Measurements from ENCODE around the gene FGF2. TPM values are rescaled to one million over a fixed set of nuclear protein-coding genes. Genes with fewer than 3 reads are reported as not detected.
A peak's percentile ranks its signal among the peaks of the same experiment; 100 is the strongest.

Gene FGF2
- total RNA-seq, 1 donor: 86.5 TPM

DNA sequence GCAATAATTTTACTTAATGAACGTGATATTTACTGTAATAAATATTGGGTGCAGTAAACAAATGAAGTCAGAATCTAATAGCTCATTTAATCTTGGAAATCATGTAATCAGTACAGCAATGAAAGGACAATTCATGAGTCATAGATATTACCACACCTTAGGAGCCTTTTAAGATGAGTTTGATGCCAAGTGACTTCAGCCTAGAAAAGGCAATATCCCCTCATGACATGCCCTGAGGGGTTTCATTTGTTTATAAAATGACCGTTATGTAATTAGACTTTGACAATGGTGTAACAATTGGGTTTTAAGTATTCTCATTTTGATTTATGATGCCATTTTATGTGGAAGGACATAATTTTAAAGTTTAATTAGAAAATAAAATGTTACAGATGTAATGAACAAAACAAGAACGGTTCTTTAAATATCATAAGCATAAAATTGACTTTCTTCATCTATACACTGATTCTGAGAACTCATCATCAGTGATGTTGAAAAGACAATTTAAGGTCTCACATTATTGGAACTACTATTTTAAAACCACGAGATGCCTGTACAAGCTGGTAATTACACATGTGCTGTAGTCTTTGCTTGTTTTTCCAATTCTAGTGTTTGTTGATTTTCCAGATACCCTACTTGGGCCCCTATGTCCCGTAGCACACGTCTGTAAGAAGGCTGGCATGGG, 5.0 kb downstream of the FGF2 start:
- H3K79me2 ChIP-seq (ENCODE audit: insufficient read depth, low read length): peaks cover 96% of the 10 kb centered on the region
- H3K36me3 ChIP-seq (ENCODE audit: insufficient read depth, low read length): peaks cover 49% of the 10 kb centered on the region

DNA sequence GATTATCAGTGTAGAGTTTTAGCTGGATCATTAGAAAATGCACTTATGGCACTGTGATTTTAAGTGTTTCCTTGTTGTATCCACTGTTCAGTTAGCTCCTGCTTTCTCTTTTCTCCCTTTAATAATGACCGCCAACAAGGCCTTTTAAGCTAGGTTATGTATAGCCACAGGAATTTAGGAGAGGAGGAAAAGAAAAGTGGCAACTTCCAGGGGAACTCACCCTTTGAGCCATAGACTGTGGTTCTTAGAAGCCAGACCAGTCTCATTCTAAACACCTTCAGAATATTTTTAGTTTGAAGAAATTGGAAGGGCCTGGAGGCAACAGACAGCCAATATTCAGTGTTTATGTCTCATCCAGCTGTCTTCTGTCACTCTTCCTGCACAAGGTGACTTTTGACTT, 6.1 kb downstream of the FGF2 start:
- Histone ChIP-seq H3K79me2 (ENCODE audit: insufficient read depth, low read length) (peaks cover 100% of the 10 kb centered on the region), H4K20me1 (ENCODE audit: insufficient read depth, low read length) (peaks cover 83% of the 10 kb centered on the region), H3K9me3 (ENCODE audit: low read depth, low read length) (no peaks in the 10 kb centered on the region), H2AFZ (ENCODE audit: low read length) (no peak overlapping the region), H3K27me3 (ENCODE audit: insufficient read depth, low read length) (no peaks in the 10 kb centered on the region), H3K4me2 (ENCODE audit: insufficient read depth, low read length) (peak overlapping the region; percentile 90), H3K27ac (ENCODE audit: low read depth, low read length) (peak overlapping the region; percentile 3), H3K4me3 (ENCODE audit: insufficient read depth, low read length) (peak overlapping the region; percentile 2), H3K36me3 (ENCODE audit: insufficient read depth, low read length) (peaks cover 49% of the 10 kb centered on the region), H3K4me1 (ENCODE audit: insufficient read depth, low read length) (peaks cover 77% of the 10 kb centered on the region)
- DNase-seq (ENCODE audit: insufficient read length, low spot score, missing footprints): no peak
- TF ChIP-seq, protein P1, sequence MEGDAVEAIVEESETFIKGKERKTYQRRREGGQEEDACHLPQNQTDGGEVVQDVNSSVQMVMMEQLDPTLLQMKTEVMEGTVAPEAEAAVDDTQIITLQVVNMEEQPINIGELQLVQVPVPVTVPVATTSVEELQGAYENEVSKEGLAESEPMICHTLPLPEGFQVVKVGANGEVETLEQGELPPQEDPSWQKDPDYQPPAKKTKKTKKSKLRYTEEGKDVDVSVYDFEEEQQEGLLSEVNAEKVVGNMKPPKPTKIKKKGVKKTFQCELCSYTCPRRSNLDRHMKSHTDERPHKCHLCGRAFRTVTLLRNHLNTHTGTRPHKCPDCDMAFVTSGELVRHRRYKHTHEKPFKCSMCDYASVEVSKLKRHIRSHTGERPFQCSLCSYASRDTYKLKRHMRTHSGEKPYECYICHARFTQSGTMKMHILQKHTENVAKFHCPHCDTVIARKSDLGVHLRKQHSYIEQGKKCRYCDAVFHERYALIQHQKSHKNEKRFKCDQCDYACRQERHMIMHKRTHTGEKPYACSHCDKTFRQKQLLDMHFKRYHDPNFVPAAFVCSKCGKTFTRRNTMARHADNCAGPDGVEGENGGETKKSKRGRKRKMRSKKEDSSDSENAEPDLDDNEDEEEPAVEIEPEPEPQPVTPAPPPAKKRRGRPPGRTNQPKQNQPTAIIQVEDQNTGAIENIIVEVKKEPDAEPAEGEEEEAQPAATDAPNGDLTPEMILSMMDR (IDR thresholded peaks at IDR 0.05; ENCODE audit: extremely low read depth, low read depth, low read length): no peak

More for the DNA sequence above, 5.0 kb downstream of the FGF2 start:
- no peaks in the 10 kb centered on the region for H3K9me3 ChIP-seq (ENCODE audit: low read depth, low read length)
- TF ChIP-seq, protein P1 (IDR thresholded peaks at IDR 0.05; ENCODE audit: extremely low read depth, low read depth, low read length): no peak
- no peak overlapping the region for H3K27ac ChIP-seq (ENCODE audit: low read depth, low read length)
- DNase-seq (ENCODE audit: insufficient read length, low spot score, missing footprints): no peak
- peaks cover 70% of the 10 kb centered on the region for H3K4me1 ChIP-seq (ENCODE audit: insufficient read depth, low read length)
- H3K27me3 ChIP-seq (ENCODE audit: insufficient read depth, low read length): no peaks in the 10 kb centered on the region
- H4K20me1 ChIP-seq (ENCODE audit: insufficient read depth, low read length): peaks cover 76% of the 10 kb centered on the region
- peak overlapping the region; percentile 90 for H3K4me2 ChIP-seq (ENCODE audit: insufficient read depth, low read length)
- H3K4me3 ChIP-seq (ENCODE audit: insufficient read depth, low read length): peak overlapping the region; percentile 91
- no peak overlapping the region for H2AFZ ChIP-seq (ENCODE audit: low read length)

DNA sequence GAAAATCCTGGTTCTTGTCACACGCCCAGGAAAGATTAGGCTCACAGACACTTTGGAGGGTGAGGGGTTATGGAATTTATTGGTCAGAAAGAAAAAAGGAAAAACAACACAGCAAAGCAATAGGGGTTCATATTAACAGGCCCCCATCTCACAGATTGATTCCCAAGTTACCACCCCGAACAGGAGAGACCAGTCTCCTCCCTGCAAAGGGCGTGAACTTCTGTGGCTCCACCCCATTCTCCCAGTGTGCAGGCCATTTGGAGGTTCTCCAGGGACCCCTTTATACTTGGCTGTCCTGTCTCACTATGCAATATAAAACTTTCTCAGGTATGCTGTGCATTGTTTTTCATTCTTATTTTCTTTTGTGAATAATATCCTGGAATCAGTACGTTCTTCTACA, 7.4 kb downstream of the FGF2 start:
- Histone ChIP-seq H3K9me3 (ENCODE audit: low read depth, low read length) (no peaks in the 10 kb centered on the region), H3K27ac (ENCODE audit: low read depth, low read length) (no peak overlapping the region), H3K27me3 (ENCODE audit: insufficient read depth, low read length) (no peaks in the 10 kb centered on the region), H3K79me2 (ENCODE audit: insufficient read depth, low read length) (peaks cover 100% of the 10 kb centered on the region), H2AFZ (ENCODE audit: low read length) (no peak overlapping the region), H3K4me1 (ENCODE audit: insufficient read depth, low read length) (peaks cover 84% of the 10 kb centered on the region), H4K20me1 (ENCODE audit: insufficient read depth, low read length) (peaks cover 83% of the 10 kb centered on the region), H3K4me2 (ENCODE audit: insufficient read depth, low read length) (peak overlapping the region; percentile 40), H3K36me3 (ENCODE audit: insufficient read depth, low read length) (peaks cover 54% of the 10 kb centered on the region), H3K4me3 (ENCODE audit: insufficient read depth, low read length) (no peak overlapping the region)
- DNase-seq (ENCODE audit: insufficient read length, low spot score, missing footprints): no peak
- TF ChIP-seq, protein P1 (IDR thresholded peaks at IDR 0.05; ENCODE audit: extremely low read depth, low read depth, low read length): no peak

DNA sequence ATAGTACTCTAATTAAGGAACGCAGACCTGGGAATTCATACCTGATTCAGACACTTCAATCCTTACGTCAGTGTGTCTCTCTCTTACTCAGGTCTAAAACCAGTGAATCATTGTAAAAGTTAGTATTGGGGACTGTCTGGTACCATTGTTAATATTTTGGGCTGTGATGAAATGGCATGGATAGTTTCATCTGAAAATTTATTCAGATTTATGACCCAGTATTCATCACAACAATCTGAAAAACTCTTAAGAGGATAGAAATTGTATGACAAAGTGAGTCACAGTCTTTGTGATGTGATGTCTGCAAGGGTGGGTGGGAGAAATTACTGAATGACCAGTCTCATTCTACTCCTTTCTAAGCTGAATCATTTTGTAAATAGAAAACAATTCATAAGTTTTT, 10.3 kb downstream of the FGF2 start:
- H3K27ac ChIP-seq (ENCODE audit: low read depth, low read length): peak overlapping the region; percentile 22
- peaks cover 65% of the 10 kb centered on the region for H3K4me1 ChIP-seq (ENCODE audit: insufficient read depth, low read length)
- H3K36me3 ChIP-seq (ENCODE audit: insufficient read depth, low read length): peaks cover 55% of the 10 kb centered on the region
- H3K79me2 ChIP-seq (ENCODE audit: insufficient read depth, low read length): peaks cover 100% of the 10 kb centered on the region
- peak overlapping the region; percentile 46 for H3K4me2 ChIP-seq (ENCODE audit: insufficient read depth, low read length)
- H3K9me3 ChIP-seq (ENCODE audit: low read depth, low read length): no peaks in the 10 kb centered on the region
- H3K27me3 ChIP-seq (ENCODE audit: insufficient read depth, low read length): no peaks in the 10 kb centered on the region
- DNase-seq (ENCODE audit: insufficient read length, low spot score, missing footprints): no peak
- H3K4me3 ChIP-seq (ENCODE audit: insufficient read depth, low read length): no peak overlapping the region
- TF ChIP-seq, protein P1 (IDR thresholded peaks at IDR 0.05; ENCODE audit: extremely low read depth, low read depth, low read length): no peak
- peaks cover 91% of the 10 kb centered on the region for H4K20me1 ChIP-seq (ENCODE audit: insufficient read depth, low read length)
- no peak overlapping the region for H2AFZ ChIP-seq (ENCODE audit: low read length)
